Measurements from ENCODE around the gene ATL2. TPM values are rescaled to one million over a fixed set of nuclear protein-coding genes. Genes with fewer than 3 reads are reported as not detected.

Gene ATL2
- total and polyA plus RNA-seq, 2 of the 8 experiments (the other 6 are each of a cell fraction or from before 2014, with no cell fraction given), result 38.8 to 84.6 TPM

DNA sequence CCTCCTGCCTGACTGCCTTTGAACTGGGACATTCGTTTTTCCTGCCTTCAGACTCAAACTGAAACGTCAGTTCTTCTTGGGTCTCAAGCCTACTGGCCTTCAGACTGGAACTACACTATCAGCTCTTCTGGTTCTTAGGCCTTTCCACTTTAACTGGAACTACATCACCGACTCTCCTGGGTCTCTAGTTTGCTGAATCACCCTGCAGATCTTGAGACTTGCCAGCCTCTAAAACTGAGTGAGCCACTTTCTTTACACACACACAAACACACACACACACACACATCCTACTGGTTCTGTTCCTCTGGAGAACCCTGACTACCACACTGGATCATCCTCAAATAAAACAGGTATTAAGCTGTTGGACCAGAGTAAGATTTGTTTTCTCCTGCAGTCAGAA lies 46.7 kb upstream of the ATL2 start:
- Histone ChIP-seq H3K27me3 (replicated peaks in 1 of 4; ENCODE audit: control insufficient read depth in 3 of 4, extremely low read depth in 1 of 4, insufficient read depth in 3 of 4, low read length in 3 of 4) (no peaks in the 10 kb centered on the region), H3K23me2 (ENCODE audit: low read depth, low read length) (no peaks in the 10 kb centered on the region), H3K23ac (ENCODE audit: insufficient read length) (no peak overlapping the region), H3K4me1 (replicated peaks in 1 of 4; ENCODE audit: control insufficient read depth in 3 of 4, insufficient read depth in 4 of 4, low read length in 3 of 4) (peaks cover 3 to 7% (median 5%) of the 10 kb centered on the region in 4 experiments; a peak in 5 of 7 replicates), H3K9me3 (ENCODE audit: insufficient read depth in 2 of 2, low read depth in 1 of 2, low read length in 1 of 2) (no peaks in the 10 kb centered on the region), H4K20me1 (replicated peaks in 1 of 2; ENCODE audit: control insufficient read depth in 1 of 2, insufficient read depth in 2 of 2, low read length in 2 of 2) (no peaks in the 10 kb centered on the region), H3K79me2 (ENCODE audit: control insufficient read depth in 1 of 2, insufficient read depth in 2 of 2, low read length in 2 of 2) (no peaks in the 10 kb centered on the region), H3K4me3 (ENCODE audit: extremely low read depth in 1 of 4, insufficient read depth in 2 of 4, low read depth in 3 of 4, low read length in 4 of 4) (no peak overlapping the region), H3K79me1 (ENCODE audit: low read depth, low read length) (no peaks in the 10 kb centered on the region), H2BK12ac (ENCODE audit: low read depth, low read length) (no peak overlapping the region), H4K91ac (replicated peaks; ENCODE audit: insufficient read length, low read length) (no peak overlapping the region), H3K27ac (ENCODE audit: low read depth, low read length) (no peak overlapping the region), H2BK20ac (ENCODE audit: low read length) (no peak overlapping the region), H2AK5ac (ENCODE audit: low read depth, low read length) (no peak overlapping the region), H3K18ac (ENCODE audit: extremely low read depth, low read length) (no peak overlapping the region), H4K8ac (ENCODE audit: extremely low read depth, insufficient read depth, low read length) (no peak overlapping the region), H3K9ac (replicated peaks in 1 of 4; ENCODE audit: extremely low read depth in 1 of 4, low read depth in 3 of 4, low read length in 3 of 4) (no peak overlapping the region), H3K56ac (replicated peaks; ENCODE audit: insufficient read length, low read depth, low read length) (no peak overlapping the region), H3K4ac (replicated peaks; ENCODE audit: insufficient read length, low read depth, low read length) (no peak overlapping the region), H2BK5ac (ENCODE audit: low read depth, low read length) (no peak overlapping the region), H2AFZ (ENCODE audit: low read length) (no peak overlapping the region), H3K14ac (ENCODE audit: insufficient read length) (no peak overlapping the region), H3K4me2 (ENCODE audit: insufficient read depth in 1 of 2, low read depth in 2 of 2, low read length in 2 of 2) (no peak overlapping the region), H2BK15ac (ENCODE audit: low read length) (no peak overlapping the region), H2BK120ac (replicated peaks; ENCODE audit: low read depth, low read length) (no peak overlapping the region), H4K5ac (ENCODE audit: insufficient read length, low read depth, low read length) (no peak overlapping the region), H3K36me3 (ENCODE audit: control insufficient read depth in 2 of 4, insufficient read depth in 4 of 4, low read length in 3 of 4) (no peaks in the 10 kb centered on the region)
- FAIRE-seq (no peak), DNase-seq (ENCODE audit: low read depth in 1 of 2, low spot score in 2 of 2) (no peak)
- 94% methylated on average over 3 of the region's 3 CpGs; no CpG with 5 or more reads in 1 of the 2 experiments for WGBS, 2 experiments (ENCODE audit: extremely low coverage in 1 of 2, insufficient coverage in 1 of 2, insufficient read length in 1 of 2, insufficient replicate concordance in 2 of 2, low coverage in 1 of 2, low lambda C conversion rate in 2 of 2, missing lambda C conversion rate in 1 of 2)
- TF ChIP-seq RNF2 (IDR thresholded peaks at IDR 0.05; ENCODE audit: borderline replicate concordance, low read depth, low read length, missing control alignments, poor library complexity, severe bottlenecking) (no peak), SAP30 (IDR thresholded peaks at IDR 0.05; ENCODE audit: insufficient read depth, insufficient replicate concordance, low read length) (no peak), SIX5 (IDR thresholded peaks at IDR 0.05; ENCODE audit: low read depth, low read length) (no peak), CHD1 (IDR thresholded peaks at IDR 0.05; ENCODE audit: low read depth, low read length) (no peak), BCL11A (IDR thresholded peaks at IDR 0.05; ENCODE audit: low read depth in 2 of 2, low read length in 2 of 2) (no peak), KDM1A (IDR thresholded peaks at IDR 0.05; ENCODE audit: borderline replicate concordance, low read length) (no peak)
- TF ChIP-seq, protein P1, sequence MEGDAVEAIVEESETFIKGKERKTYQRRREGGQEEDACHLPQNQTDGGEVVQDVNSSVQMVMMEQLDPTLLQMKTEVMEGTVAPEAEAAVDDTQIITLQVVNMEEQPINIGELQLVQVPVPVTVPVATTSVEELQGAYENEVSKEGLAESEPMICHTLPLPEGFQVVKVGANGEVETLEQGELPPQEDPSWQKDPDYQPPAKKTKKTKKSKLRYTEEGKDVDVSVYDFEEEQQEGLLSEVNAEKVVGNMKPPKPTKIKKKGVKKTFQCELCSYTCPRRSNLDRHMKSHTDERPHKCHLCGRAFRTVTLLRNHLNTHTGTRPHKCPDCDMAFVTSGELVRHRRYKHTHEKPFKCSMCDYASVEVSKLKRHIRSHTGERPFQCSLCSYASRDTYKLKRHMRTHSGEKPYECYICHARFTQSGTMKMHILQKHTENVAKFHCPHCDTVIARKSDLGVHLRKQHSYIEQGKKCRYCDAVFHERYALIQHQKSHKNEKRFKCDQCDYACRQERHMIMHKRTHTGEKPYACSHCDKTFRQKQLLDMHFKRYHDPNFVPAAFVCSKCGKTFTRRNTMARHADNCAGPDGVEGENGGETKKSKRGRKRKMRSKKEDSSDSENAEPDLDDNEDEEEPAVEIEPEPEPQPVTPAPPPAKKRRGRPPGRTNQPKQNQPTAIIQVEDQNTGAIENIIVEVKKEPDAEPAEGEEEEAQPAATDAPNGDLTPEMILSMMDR (IDR thresholded peaks at IDR 0.05; ENCODE audit: control extremely low read depth in 1 of 3, insufficient read depth in 1 of 3, low read depth in 1 of 3, low read length in 3 of 3), result no peak
- POLR2A ChIA-PET (ENCODE audit: partially characterized antibody), result no interaction called here
- CTCF ChIA-PET (ENCODE audit: partially characterized antibody), result interaction anchor here (1.2 kb wide), 1 partner anchor 11 kb away, joined by 4 read pairs; no protein-coding TSS in a partner anchor

All from H1 (cell line).